ENCODE results near the gene SLC1A4. TPM values are rescaled to one million over a fixed set of nuclear protein-coding genes. Genes with fewer than 3 reads are reported as not detected.
A peak's percentile ranks its signal among the peaks of the same experiment; 100 is the strongest.

SLC1A4 gene
- total RNA-seq, 6 donors from 2014 or later: 5.2 to 15.2 (median 9.7) TPM

DNA sequence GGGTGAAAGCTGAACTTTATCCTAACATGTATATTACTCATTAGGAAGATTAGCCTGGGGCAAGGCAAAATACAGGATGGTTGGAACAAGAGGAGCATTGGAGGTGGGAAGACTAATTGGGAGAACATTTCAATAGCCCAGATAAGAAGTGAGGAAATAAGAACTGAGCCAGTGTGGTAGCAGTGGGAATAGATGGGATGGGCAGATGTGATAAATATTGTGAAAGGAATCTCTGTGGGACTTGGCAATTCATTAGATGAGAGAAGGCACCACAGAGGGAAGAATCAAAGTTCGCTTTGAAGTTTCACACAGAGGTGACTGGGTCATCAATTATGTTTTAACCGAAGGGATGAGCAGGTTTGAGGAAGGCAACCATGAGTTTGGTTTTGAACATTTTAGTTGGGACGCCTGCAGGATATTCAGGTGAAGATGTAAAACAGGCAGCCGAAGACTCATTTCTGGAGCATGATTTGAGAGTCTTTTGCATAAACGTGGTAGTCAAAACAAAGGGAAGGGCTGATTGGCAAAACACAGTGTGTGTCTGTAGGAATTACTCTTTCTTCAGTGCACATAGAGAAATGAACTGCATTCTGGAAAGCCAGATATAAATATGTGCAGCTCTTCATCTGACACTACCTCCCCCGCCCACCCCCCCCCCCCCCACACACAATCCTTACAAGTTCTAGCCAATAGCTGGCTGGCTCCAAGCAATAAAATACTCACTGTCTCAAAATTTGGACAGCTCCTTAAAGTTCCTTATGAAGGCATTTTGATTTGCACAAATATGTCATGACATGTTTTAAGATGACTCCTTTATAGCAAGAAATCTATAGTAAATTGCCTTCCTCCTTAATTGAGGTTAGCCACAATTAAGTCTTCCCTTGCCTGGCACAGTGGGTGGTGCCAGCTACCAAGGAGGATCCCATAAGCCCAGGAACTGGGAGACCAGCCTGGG is 1.9 kb upstream of the SLC1A4 start:
- H3K27me3 ChIP-seq: no peaks in the 10 kb centered on the region
- ATAC-seq (ENCODE audit: low FRiP score in 2 of 2) (no peak), DNase-seq (no peak)
- H3K36me3 ChIP-seq: no peaks in the 10 kb centered on the region
- H3K27ac ChIP-seq: peak overlapping the region in 2 of 4 donors; percentile 92 to 94
- peaks cover 15 to 26% (median 19%) of the 10 kb centered on the region in 4 donors for H3K4me1 ChIP-seq
- no peaks in the 10 kb centered on the region for H3K9me3 ChIP-seq
- WGBS, 2 donors: 62 to 64% methylated on average over 6 of the region's 6 CpGs
- TF ChIP-seq EP300 (IDR thresholded peaks at IDR 0.05) (no peak), POLR2AphosphoS5 (IDR thresholded peaks at IDR 0.05) (no peak), POLR2A (IDR thresholded peaks at IDR 0.05) (no peak)
- TF ChIP-seq, protein P1, sequence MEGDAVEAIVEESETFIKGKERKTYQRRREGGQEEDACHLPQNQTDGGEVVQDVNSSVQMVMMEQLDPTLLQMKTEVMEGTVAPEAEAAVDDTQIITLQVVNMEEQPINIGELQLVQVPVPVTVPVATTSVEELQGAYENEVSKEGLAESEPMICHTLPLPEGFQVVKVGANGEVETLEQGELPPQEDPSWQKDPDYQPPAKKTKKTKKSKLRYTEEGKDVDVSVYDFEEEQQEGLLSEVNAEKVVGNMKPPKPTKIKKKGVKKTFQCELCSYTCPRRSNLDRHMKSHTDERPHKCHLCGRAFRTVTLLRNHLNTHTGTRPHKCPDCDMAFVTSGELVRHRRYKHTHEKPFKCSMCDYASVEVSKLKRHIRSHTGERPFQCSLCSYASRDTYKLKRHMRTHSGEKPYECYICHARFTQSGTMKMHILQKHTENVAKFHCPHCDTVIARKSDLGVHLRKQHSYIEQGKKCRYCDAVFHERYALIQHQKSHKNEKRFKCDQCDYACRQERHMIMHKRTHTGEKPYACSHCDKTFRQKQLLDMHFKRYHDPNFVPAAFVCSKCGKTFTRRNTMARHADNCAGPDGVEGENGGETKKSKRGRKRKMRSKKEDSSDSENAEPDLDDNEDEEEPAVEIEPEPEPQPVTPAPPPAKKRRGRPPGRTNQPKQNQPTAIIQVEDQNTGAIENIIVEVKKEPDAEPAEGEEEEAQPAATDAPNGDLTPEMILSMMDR (IDR thresholded peaks at IDR 0.05): no peak
- peak overlapping the region in 3 of 4 donors; percentile 70 to 87 (median 73) for H3K4me3 ChIP-seq

DNA sequence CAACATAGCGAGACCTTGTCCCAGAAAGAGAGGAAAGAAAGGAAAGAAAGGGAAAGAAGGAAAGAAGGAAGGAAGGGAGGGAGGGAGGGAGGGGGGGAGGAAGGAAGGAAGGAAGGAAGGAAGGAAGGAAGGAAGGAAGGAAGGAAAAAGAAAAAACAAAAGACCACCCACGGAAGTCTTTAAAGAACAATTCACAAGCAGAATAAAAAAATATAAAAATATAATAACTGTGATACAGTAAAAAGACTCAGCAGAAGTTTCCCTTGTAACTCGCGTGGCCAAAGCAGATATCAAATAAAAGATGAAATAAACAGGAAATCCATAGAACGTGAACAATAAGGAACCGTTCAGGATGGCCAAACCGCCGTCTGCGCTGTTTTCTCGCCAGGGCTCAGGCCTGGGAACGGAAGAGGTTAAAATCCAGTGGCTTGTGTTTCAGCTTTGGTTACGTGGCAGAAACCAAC is 1.2 kb upstream of the SLC1A4 start:
- Histone ChIP-seq H3K27me3 (no peaks in the 10 kb centered on the region), H3K4me3 (peak overlapping the region; percentile 70 to 87 (median 72)), H3K27ac (peak overlapping the region; percentile 85 to 94 (median 92)), H3K9me3 (no peaks in the 10 kb centered on the region), H3K36me3 (no peaks in the 10 kb centered on the region), H3K4me1 (peaks cover 15 to 26% (median 19%) of the 10 kb centered on the region in 4 donors)
- 1 to 5% methylated on average over 12 of the region's 12 CpGs for WGBS, 2 donors
- DNase-seq (no peak), ATAC-seq (ENCODE audit: low FRiP score in 2 of 2) (peak in 1 of 2 donors; percentile 61)
- TF ChIP-seq POLR2AphosphoS5 (IDR thresholded peaks at IDR 0.05): peak in 1 of 2 donors; percentile 54
- TF ChIP-seq POLR2A (IDR thresholded peaks at IDR 0.05): no peak
- TF ChIP-seq EP300 (IDR thresholded peaks at IDR 0.05): no peak
- TF ChIP-seq, protein P1 (IDR thresholded peaks at IDR 0.05): no peak

GRCh38 chr2:64988420-64989125 is 626 bp upstream of the SLC1A4 start:
- peak overlapping the region; percentile 85 to 94 (median 92) for H3K27ac ChIP-seq
- no peak for TF ChIP-seq EP300 (IDR thresholded peaks at IDR 0.05)
- no peak for TF ChIP-seq POLR2AphosphoS5 (IDR thresholded peaks at IDR 0.05)
- TF ChIP-seq, protein P1 (IDR thresholded peaks at IDR 0.05): peak; percentile 21 to 70 (median 48)
- TF ChIP-seq POLR2A (IDR thresholded peaks at IDR 0.05): peak in 3 of 4 donors; percentile 22 to 66 (median 61)

GRCh38 chr2:64989982-64990614 is 899 bp downstream of the SLC1A4 start:
- no peaks in the 10 kb centered on the region for H3K9me3 ChIP-seq
- no peak for ATAC-seq (ENCODE audit: low FRiP score in 2 of 2)
- peak in 1 of 2 donors; percentile 22 for DNase-seq
- H3K27me3 ChIP-seq: no peaks in the 10 kb centered on the region
- peak overlapping the region; percentile 70 to 87 (median 72) for H3K4me3 ChIP-seq
- no peaks in the 10 kb centered on the region for H3K36me3 ChIP-seq
- peak overlapping the region in 3 of 4 donors; percentile 85 to 94 (median 92) for H3K27ac ChIP-seq
- WGBS, 2 donors: 39 to 47% methylated on average over 23 to 24 of the region's 35 CpGs
- peaks cover 15 to 26% (median 19%) of the 10 kb centered on the region in 4 donors for H3K4me1 ChIP-seq
- TF ChIP-seq POLR2A (IDR thresholded peaks at IDR 0.05): no peak
- no peak for TF ChIP-seq POLR2AphosphoS5 (IDR thresholded peaks at IDR 0.05)
- TF ChIP-seq, protein P1 (IDR thresholded peaks at IDR 0.05): no peak
- TF ChIP-seq EP300 (IDR thresholded peaks at IDR 0.05): no peak

More at GRCh38 chr2:64988420-64989125, 626 bp upstream of the SLC1A4 start:
- ATAC-seq (ENCODE audit: low FRiP score in 2 of 2): peak; percentile 77 to 85
- peak; percentile 70 to 94 for DNase-seq
- Histone ChIP-seq H3K4me3 (peak overlapping the region; percentile 70 to 87 (median 72)), H3K9me3 (no peaks in the 10 kb centered on the region), H3K4me1 (peaks cover 15 to 26% (median 19%) of the 10 kb centered on the region in 4 donors), H3K27me3 (no peaks in the 10 kb centered on the region), H3K36me3 (no peaks in the 10 kb centered on the region)
- 0 to 4% methylated on average over 11 to 40 of the region's 65 CpGs for WGBS, 2 donors
